ENCODE data around the gene THRB. TPM values are rescaled to one million over a fixed set of nuclear protein-coding genes. Genes with fewer than 3 reads are reported as not detected.
A peak's percentile ranks its signal among the peaks of the same experiment; 100 is the strongest.

Gene THRB
- total RNA-seq, 2 experiments from 2014 or later: not detected

DNA sequence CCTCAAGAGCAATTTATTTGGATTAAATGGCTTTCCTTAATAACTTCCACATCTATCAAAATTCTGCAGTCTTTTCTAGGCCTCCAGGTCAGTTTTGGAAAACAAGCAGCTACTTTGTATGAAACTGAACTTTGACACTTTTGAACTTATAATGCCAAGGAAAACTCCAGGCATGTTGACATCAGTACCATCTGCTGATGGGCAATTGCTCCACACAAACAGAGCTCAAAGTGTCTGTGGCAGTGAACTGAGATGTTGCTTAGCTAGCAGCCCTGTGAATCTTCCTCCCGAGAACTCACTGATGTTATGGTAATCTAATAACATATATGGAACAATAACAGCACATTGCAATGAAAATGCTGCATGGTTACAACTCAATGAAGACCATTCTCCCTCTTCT is 250.2 kb downstream of the THRB start:
- Mint-ChIP-seq H3K4me3 (no peak overlapping the region), H3K36me3 (ENCODE audit: low read depth) (no peaks in the 10 kb centered on the region), H3K27me3 (peaks cover 10% of the 10 kb centered on the region), H3K4me1 (no peaks in the 10 kb centered on the region), H3K9me3 (no peaks in the 10 kb centered on the region), H3K27ac (no peak overlapping the region)
- no peak for DNase-seq
- CTCF ChIA-PET: no interaction called here
- POLR2A ChIA-PET: no interaction called here

DNA sequence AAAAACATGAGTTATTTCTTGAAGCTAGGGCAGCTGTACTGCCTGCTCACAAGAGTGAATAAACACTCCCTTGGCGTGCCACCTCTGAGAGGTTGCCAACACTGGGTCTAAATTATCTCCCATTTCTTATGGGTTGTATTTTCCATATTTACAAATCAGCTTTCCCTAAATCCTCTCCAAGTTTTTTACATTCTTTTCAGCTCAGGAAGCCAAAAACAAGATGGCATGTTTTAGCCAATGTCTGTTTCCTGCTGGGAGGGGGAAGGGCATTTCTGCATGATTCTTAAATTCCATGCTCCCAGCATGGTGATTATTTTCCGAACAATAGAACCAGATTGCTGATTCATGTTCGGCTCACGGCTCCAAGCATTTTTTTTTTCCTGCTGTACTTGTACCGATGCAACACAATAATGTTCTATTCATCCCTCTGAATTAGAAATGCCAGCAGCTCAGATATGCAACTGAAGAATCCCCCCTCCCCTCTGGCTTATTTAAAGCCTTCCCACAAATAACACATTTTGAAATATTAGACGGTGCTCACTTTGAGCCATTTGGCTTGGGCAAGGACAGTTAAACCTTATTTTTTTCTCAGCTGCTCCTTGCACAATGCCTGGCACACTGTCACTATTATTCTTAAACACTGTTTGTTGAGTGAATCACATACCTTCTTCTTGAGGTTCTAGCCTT is 252.5 kb downstream of the THRB start:
- Mint-ChIP-seq H3K36me3 (ENCODE audit: low read depth) (no peaks in the 10 kb centered on the region), H3K4me1 (no peaks in the 10 kb centered on the region), H3K4me3 (no peak overlapping the region), H3K27ac (no peak overlapping the region), H3K27me3 (peaks cover 6% of the 10 kb centered on the region), H3K9me3 (no peaks in the 10 kb centered on the region)
- ChIA-PET CTCF (interaction anchor here (0.7 kb wide), 1 partner anchor 177 kb away, joined by 4 read pairs; no protein-coding TSS in a partner anchor), POLR2A (no interaction called here)
- DNase-seq: no peak

DNA sequence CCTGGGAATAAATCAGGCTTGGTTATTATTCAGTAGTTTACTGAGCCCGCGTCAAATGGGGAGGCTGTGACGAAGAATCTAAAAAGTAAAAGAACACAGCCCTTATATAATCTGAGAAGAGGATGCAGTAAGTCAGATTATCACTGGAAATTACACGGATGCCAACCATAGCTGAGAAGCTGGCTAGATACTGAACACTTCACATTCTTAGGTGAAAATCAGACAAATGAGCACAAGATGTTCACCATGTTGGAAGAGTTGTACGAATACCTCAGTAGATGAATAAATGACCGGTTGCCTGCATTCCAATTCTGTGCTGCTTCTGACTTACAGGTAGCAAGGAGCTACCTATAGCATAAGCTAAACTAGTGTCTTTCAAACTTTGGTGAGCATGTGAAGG is 254.3 kb downstream of the THRB start:
- H3K4me1 Mint-ChIP-seq: no peaks in the 10 kb centered on the region
- no peaks in the 10 kb centered on the region for H3K27me3 Mint-ChIP-seq
- ChIA-PET CTCF (no interaction called here), POLR2A (no interaction called here)
- H3K27ac Mint-ChIP-seq: no peak overlapping the region
- no peak overlapping the region for H3K4me3 Mint-ChIP-seq
- H3K36me3 Mint-ChIP-seq (ENCODE audit: low read depth): no peaks in the 10 kb centered on the region
- no peak for DNase-seq
- H3K9me3 Mint-ChIP-seq: no peaks in the 10 kb centered on the region

- peak; percentile 48 for DNase-seq
- H3K9me3 Mint-ChIP-seq: no peaks in the 10 kb centered on the region
Measured at GRCh38 chr3:24237971-24238706, 256.5 kb downstream of the THRB start.

DNA sequence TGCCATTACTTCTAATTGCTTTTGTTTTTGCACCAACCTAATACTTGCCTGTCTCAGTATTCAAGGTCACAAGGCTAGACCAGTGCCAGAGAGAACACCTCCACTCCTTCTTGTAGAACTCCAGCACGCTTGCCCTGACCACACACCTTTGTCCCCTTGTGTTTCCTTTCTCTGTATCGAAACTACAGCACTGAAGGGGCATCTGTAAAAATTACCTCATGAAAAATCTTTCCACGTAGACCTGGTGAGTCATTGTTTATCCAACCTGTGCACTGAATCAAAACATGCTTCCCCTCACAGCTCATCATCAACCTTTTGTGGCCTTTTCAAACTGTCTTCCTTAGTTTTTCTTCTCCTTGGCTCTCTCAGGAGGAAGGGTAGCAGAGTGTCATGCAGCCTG is 259.5 kb downstream of the THRB start:
- CTCF ChIA-PET: no interaction called here
- Mint-ChIP-seq H3K27ac (no peak overlapping the region), H3K4me1 (no peaks in the 10 kb centered on the region), H3K36me3 (ENCODE audit: low read depth) (no peaks in the 10 kb centered on the region), H3K27me3 (no peaks in the 10 kb centered on the region), H3K9me3 (no peaks in the 10 kb centered on the region), H3K4me3 (no peak overlapping the region)
- POLR2A ChIA-PET: interaction anchor here (0.7 kb wide), 1 partner anchor 12 kb away, joined by 3 read pairs; no protein-coding TSS in a partner anchor
- no peak for DNase-seq

More at GRCh38 chr3:24237971-24238706, 256.5 kb downstream of the THRB start:
- ChIA-PET POLR2A (no interaction called here), CTCF (no interaction called here)
- H3K4me3 Mint-ChIP-seq: no peak overlapping the region
- H3K27ac Mint-ChIP-seq: no peak overlapping the region
- no peaks in the 10 kb centered on the region for H3K27me3 Mint-ChIP-seq
- no peaks in the 10 kb centered on the region for H3K36me3 Mint-ChIP-seq (ENCODE audit: low read depth)
- H3K4me1 Mint-ChIP-seq: no peaks in the 10 kb centered on the region

GRCh38 chr3:24232784-24233183 is 261.9 kb downstream of the THRB start:
- ChIA-PET POLR2A (no interaction called here), CTCF (no interaction called here)
- H3K27me3 Mint-ChIP-seq: no peaks in the 10 kb centered on the region
- no peak overlapping the region for H3K4me3 Mint-ChIP-seq
- no peak for DNase-seq
- H3K9me3 Mint-ChIP-seq: no peaks in the 10 kb centered on the region
- no peaks in the 10 kb centered on the region for H3K36me3 Mint-ChIP-seq (ENCODE audit: low read depth)
- H3K4me1 Mint-ChIP-seq: no peaks in the 10 kb centered on the region
- H3K27ac Mint-ChIP-seq: no peak overlapping the region

DNA sequence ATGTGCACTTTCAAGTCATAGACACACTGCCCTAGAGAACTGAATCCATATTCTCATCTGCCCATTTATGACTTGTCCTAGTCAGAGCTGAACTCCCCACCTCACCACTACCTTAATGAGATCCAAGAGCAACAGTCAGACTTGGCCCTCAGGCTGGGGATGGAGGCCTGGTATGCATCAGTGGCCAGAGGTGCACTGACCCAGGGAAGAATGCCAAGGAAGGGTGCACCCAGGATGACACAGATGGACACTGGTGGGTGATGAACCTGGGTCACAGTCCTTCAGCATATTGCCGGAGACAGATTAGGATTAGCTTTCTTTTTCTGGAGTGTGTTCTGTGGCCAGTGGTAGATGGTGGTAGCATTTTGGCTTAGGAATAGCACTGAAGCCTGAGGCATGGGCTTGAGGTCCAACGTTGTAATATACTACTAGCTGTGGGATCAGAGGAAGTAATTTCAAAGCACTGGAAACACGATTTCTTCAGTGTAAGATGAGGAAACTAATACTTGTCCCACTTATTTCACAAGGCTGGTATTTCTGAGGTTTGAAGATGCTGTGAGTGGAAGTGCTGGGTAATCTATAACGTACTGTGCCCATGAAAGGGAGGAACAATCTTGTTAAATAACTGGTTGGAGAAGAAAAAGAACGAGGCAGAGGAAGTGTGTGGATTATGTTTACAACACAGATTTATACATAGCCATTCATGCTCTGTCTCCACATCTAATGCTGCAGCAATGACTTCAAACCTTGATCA is 265.0 kb downstream of the THRB start:
- Mint-ChIP-seq H3K36me3 (ENCODE audit: low read depth) (no peaks in the 10 kb centered on the region), H3K4me1 (no peaks in the 10 kb centered on the region), H3K27ac (no peak overlapping the region), H3K27me3 (no peaks in the 10 kb centered on the region), H3K9me3 (no peaks in the 10 kb centered on the region), H3K4me3 (no peak overlapping the region)
- CTCF ChIA-PET: no interaction called here
- no peak for DNase-seq
- POLR2A ChIA-PET: no interaction called here

DNA sequence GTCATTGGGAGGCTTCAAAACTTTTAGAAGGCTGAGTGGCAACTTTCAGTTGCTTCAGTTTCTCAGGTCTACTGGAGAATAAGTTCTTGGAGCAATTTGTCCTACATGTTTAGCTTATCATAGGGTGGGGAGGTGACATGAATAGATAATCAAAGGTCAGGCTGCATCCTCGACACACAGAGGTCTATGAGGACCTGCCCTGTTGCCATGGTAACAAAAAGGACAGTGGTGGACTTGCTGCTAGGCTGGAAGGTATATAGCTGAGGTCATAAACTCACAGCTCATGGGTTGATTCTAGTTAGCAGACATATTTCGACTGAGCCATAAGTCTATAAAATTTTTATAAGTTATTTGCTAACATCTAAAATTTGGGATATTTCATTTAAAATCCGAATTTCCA is 267.0 kb downstream of the THRB start:
- H3K4me3 Mint-ChIP-seq: no peak overlapping the region
- ChIA-PET POLR2A (no interaction called here), CTCF (no interaction called here)
- H3K27ac Mint-ChIP-seq: no peak overlapping the region
- H3K9me3 Mint-ChIP-seq: no peaks in the 10 kb centered on the region
- H3K36me3 Mint-ChIP-seq (ENCODE audit: low read depth): no peaks in the 10 kb centered on the region
- no peaks in the 10 kb centered on the region for H3K4me1 Mint-ChIP-seq
- no peaks in the 10 kb centered on the region for H3K27me3 Mint-ChIP-seq
- DNase-seq: no peak

DNA sequence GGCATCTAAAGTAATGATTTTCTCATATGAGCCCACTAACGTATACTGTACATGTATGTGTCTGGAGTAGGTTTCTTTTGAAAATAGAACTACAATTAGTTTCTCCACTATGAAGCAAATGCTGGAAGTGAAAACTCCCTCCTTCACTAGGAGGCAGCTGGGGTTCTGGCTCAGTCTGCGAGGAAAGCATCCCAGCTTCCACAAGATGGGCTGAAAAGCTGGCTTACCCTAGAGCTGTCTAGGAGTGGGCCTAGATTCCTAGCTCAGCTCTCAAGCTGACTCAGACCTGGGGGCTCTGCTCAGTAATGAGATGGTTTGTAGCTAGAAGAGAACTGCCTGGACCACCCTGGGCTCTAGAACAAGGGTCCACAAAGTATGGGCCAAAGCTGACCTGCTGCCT is 268.3 kb downstream of the THRB start:
- Mint-ChIP-seq H3K36me3 (ENCODE audit: low read depth) (no peaks in the 10 kb centered on the region), H3K9me3 (no peaks in the 10 kb centered on the region), H3K4me1 (no peaks in the 10 kb centered on the region), H3K27ac (no peak overlapping the region), H3K4me3 (no peak overlapping the region), H3K27me3 (peaks cover 7% of the 10 kb centered on the region)
- ChIA-PET POLR2A (no interaction called here), CTCF (no interaction called here)
- DNase-seq: no peak

DNA sequence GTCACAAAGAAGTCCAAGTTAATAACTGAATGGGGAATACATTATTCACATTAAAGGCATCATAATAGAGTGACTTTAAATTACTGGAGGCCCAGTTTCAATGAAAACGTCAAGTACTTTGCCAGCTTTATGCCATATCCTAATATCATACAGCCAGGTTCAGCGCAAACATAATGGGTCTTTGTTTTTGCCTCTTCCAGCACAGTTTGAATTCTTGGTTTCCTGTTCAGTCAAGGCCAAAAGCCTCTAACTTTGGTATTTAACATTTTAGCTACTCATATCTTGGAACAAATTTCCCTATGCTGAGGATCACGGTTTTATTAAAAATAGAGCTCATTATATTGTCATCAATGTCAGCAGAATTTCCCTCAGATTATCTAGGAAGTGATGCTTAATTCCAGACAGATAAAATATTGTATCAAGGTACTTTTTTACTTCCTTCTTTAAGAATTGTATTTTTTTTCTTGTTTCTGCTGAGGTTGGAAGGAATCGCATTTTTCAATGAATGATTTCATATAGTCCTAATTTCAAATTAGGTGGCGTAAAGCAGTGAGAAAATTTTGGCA is 269.2 kb downstream of the THRB start:
- no peaks in the 10 kb centered on the region for H3K36me3 Mint-ChIP-seq (ENCODE audit: low read depth)
- H3K27ac Mint-ChIP-seq: no peak overlapping the region
- DNase-seq: no peak
- peaks cover 12% of the 10 kb centered on the region for H3K27me3 Mint-ChIP-seq
- no peak overlapping the region for H3K4me3 Mint-ChIP-seq
- H3K4me1 Mint-ChIP-seq: no peaks in the 10 kb centered on the region
- POLR2A ChIA-PET: no interaction called here
- no peaks in the 10 kb centered on the region for H3K9me3 Mint-ChIP-seq
- CTCF ChIA-PET: no interaction called here

- Mint-ChIP-seq H3K27ac (no peak overlapping the region), H3K27me3 (peaks cover 13% of the 10 kb centered on the region), H3K9me3 (no peaks in the 10 kb centered on the region), H3K4me3 (no peak overlapping the region), H3K36me3 (ENCODE audit: low read depth) (no peaks in the 10 kb centered on the region), H3K4me1 (no peaks in the 10 kb centered on the region)
- ChIA-PET POLR2A (no interaction called here), CTCF (no interaction called here)
- no peak for DNase-seq
Measured at GRCh38 chr3:24224666-24225384, 269.8 kb downstream of the THRB start.

- Mint-ChIP-seq H3K36me3 (ENCODE audit: low read depth) (no peaks in the 10 kb centered on the region), H3K4me3 (no peak overlapping the region), H3K27me3 (peaks cover 13% of the 10 kb centered on the region), H3K9me3 (no peaks in the 10 kb centered on the region), H3K4me1 (no peaks in the 10 kb centered on the region), H3K27ac (no peak overlapping the region)
- ChIA-PET CTCF (no interaction called here), POLR2A (no interaction called here)
- DNase-seq: no peak
Measured at GRCh38 chr3:24222165-24222805, 272.4 kb downstream of the THRB start.

Data from activated CD4-positive, alpha-beta T cell treated with anti-CD3 and anti-CD28 coated beads, Interleukin-2, amount 10 ng/mL, durations not matched to agents 7 days and 5 days (primary cell).